ENCODE results near the gene PRKN.

PRKN gene

DNA sequence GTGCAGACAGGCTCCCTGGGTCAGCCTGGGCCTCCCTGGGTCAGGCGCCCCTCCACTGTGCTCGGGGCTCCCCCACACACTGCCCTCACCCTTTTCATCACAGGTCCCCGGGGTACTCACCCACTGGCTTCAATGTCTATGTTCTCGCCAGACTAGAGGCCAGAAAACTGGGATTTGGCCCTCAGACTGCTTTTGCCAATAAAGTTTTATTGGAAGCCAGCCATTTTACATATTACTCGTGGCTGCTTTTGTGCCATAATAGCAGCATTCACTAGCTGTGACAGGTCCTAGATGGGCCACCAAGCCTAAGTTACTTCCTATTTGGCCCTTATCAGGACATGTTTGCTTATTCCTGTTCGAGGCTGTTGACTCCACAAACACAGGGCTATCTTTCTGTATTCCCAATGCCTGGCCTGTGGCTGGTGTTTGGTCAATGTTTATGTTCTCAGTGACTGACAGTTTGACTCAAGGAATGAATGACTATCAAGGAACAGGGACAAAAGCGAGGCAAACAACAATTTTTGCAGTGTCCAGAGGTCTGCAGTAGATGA is 928.6 kb downstream of the PRKN start:
- no peak for DNase-seq (ENCODE audit: low spot score)

DNA sequence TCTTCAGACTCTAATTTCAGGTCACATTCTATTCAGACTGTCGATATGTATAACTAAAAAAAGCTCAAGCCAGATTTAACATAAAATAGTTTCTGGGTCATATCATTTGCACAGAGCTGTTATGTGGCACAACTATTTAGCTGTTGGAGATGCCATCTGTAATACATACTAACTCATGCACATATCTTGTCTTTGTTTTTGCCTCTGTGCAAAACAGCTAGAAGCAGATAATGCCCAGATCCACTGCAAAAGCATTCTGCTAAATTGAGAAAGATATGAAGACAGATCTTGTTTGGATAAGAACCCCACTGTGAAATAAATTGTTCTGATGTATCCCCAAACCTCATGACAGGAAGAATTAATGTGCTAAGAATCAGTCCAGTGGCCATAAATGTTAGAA is 930.9 kb downstream of the PRKN start:
- no peak for DNase-seq (ENCODE audit: low spot score)

DNA sequence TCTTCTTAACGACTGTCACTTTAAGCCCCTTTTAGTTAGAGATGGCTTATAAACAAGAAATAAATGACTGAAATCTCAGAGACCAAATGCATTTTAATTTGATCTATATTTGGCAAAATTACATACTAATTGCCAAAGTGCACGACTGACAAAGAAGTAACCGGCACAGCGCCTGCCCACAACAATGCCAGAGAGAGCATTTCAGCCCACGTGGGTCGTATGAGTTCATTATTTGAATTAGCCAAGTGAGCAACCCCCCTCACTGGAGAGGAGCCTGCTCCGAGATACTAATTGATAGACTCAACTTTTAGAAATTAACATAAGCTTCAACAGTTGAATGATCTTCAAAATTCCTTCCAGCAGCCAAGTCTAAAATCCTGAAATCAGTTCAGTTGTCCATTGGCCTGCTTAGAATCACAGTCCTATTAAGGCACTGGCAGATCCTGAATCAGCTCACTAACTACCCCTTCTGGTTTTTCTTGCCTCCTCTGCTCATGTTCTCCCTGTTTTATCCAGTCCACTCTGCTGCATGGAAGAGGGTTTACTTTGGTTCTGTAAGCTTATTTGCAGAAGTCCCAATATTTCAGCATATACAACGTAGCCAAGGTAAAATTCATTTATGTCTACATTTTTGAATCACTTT is 934.6 kb downstream of the PRKN start:
- peak; percentile 25 for DNase-seq (ENCODE audit: low spot score)

DNA sequence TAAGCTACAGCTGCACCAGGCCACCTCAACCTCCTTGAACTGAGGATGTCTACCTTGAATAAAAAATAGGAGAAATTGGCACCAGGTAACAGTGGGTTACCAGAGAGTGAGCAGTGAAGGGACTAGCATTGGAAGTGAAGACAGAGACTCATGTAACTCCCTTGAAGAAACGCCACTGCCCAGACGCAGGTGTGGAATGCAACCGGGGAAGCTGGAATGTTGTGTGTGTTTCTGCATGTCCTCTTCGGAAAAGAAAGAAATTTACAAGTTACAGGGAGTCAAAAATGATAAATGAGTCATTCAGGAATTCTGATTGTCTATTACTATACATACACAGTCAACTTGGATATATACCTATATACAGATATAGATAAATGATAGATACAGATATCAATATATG is 939.0 kb downstream of the PRKN start:
- no peak for DNase-seq (ENCODE audit: low spot score)

DNA sequence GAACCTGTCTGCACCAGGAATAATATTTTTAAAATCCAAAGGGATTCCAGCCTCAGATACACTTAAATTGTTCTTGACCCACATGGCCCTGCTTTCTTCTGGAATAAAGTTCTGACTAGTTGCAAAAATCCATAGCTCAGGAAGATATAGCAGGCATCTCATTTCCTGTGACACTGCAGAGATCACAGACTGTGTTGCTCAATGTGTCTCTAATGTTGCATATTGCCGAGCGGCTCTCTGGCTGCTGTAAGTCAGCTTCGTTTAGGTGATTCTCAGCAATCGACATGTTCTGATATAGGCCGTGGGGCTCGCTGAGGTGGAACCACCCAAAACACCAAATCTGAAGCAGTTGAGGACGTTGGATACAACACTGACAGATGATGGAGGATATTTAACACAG is 955.4 kb downstream of the PRKN start:
- no peak for DNase-seq (ENCODE audit: low spot score)

DNA sequence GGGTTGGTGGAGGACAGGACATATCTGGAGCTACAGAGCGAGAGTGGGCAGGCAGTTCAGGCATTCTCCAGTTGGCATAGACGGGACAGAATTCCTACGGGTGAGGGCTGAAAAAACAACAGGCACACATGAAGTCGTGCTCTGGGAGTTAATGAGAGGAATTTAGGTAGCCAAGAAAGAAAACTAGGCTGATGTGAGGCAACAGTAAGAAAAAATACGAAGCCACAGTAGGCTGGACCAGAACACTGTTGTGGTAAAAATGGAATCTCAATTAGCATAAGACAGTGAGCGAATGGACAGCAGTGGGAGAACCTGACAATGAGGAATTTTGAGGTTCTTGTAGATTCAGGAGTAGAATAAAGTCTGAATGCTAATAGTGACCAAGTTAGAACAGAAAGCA is 965.6 kb downstream of the PRKN start:
- peak; percentile 19 for DNase-seq (ENCODE audit: low spot score)

DNA sequence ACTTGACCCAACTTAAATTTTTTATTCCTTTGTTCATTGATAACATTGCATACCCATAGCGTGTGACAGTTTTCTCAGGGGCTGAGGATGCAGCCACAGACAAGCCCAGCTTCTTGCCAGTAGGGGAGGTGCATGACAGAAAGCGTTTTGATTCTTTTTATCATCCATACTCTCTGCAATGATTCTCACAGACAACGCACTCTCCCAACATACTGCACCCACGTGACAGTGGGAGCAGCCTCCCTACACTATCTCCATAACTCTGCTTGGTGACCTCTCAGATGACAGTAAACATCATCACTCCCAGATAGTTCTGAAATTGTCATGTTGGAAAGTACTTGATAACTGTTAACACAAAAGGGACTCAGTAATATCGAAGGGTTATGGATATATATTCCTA is 972.5 kb downstream of the PRKN start:
- no peak for DNase-seq (ENCODE audit: low spot score)

DNA sequence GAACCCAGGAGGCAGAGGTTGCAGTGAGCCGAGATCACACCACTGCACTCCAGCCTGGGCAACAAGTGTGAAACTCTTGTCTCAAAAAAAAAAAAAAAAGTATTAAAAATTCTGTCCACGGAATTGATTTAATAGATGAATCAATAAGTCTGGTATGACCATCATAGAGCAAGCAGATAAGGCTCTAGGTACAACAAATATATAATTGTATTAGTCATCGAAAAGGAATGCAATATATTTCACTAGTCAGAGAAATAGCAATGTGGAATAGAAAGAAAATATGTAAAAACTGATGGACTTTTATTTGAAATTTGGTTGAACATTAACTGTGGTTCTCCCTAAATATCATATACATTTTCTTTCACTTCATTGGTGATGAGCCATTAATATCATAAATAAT is 976.9 kb downstream of the PRKN start:
- DNase-seq (ENCODE audit: low spot score), result no peak

DNA sequence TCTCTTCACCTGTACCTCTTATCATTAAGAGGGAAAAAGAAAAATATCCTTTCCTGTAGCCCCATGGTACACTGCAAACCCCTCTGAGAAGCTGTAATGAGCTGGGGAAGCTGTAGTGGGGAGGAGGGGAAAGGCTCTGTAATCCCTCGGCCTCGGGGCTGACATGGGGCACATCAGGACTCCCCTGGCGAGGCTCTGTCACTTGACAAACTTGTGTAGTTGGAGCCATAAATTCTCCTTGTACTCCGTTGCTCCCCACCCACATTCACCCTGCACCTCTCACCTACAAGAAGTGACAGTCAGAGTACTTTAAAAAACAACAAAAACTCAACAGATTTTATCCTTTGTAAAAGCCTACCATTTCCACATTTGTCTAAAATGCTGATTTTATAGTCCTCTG is 978.0 kb downstream of the PRKN start:
- DNase-seq (ENCODE audit: low spot score), result no peak

DNA sequence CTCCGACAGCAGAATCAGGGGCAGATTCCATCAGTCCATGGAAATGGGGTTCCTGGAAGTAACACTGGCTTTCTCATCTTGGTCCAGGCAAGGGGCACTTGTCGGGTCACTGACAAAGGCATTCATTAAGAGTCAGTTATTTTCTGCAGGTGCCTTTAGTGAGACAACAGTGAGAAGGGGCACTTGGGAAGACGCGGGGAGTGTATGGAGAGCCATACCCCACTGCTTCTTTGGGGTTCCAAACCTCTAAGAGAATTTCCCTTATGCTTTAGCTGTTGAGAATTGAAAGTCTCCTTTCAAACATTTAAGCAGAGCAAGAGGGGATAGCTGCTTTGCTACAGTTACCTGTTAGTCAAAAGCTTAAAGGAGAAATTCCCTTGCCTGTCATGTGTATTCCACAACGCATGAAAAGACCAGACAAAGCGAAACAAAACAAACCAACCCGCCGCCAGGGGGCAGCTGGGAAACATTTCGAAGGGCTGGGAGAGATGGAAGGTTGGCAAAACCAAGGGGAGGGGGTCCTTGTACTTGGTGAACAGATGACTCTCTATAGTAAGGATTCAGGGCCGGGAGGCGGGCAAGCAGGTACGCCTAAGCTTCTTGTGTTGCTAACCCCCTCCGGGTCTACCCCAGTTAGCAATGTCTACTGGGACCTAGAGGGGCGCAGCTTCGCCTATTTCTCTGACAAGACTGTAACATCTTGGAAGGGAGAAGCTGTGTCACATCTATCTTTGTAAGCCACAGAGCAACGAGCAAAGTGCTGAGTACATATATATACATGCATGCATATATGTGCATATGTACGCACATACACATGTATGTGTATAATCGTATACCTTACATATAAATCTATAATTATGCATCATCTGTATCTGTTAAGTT is 978.8 kb downstream of the PRKN start:
- DNase-seq (ENCODE audit: low spot score), result peak; percentile 21

DNA sequence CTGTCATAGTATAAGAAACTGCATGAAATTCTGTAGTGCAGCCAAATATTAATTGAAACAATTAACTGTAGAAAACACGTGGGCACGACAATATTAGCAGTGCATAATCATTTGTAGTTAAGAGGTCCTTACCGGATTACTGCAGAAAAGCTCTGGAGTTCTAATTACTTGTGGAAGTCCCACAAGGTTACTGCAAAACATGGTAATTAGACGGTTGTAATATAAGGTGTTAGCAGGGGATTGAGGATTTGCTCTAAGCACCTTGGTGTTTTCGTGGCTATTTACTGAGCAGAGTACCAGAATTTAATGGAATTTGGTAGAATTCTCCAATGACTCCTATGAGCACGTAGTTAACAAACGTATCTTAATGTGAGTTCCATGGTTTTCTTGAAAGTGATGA is 980.1 kb downstream of the PRKN start:
- no peak for DNase-seq (ENCODE audit: low spot score)

DNA sequence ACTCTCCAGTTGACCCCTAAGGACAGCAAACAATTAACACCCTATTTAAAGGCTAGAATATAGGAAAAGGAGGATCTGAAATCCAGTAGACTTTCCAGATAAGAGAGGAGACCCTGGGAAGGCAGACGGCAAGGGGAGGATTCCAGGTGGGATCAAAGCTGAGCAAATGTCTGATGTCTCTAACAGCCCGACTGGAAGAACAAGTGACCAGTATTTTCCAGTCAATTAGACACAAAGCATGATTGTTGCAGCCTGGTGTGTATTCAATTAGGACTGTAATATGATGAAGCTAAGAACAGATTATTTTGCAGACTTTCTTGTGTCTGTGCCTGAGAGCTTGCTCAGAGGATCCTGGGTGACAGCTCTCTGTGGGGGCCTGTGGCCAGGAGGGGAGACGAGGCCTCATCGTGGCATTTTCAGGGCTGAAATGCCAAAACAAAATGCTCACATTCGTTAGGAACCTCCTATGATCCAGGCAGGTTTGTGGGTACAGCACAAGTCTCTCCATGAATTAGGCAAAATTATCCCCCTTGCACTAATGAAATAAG is 981.9 kb downstream of the PRKN start:
- no peak for DNase-seq (ENCODE audit: low spot score)

DNA sequence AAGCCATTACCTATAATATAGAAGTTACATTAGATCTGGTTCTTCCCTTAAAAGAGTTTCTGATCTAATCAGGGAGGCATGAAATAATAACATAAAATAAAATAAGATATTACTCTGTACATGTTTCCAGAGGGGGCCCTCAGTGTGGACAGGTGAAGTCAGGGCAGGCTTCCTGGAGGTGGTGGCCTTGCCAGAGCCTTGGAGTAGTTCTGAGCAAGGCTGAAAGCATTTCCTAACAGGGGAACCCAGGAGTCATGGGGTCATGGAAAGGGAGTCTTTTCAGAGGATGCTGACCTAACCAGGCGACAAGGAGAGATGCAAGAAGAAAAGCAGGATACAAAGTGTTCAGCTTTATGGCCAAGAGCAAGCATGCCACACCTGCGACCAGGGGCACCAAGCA is 982.4 kb downstream of the PRKN start:
- no peak for DNase-seq (ENCODE audit: low spot score)

DNA sequence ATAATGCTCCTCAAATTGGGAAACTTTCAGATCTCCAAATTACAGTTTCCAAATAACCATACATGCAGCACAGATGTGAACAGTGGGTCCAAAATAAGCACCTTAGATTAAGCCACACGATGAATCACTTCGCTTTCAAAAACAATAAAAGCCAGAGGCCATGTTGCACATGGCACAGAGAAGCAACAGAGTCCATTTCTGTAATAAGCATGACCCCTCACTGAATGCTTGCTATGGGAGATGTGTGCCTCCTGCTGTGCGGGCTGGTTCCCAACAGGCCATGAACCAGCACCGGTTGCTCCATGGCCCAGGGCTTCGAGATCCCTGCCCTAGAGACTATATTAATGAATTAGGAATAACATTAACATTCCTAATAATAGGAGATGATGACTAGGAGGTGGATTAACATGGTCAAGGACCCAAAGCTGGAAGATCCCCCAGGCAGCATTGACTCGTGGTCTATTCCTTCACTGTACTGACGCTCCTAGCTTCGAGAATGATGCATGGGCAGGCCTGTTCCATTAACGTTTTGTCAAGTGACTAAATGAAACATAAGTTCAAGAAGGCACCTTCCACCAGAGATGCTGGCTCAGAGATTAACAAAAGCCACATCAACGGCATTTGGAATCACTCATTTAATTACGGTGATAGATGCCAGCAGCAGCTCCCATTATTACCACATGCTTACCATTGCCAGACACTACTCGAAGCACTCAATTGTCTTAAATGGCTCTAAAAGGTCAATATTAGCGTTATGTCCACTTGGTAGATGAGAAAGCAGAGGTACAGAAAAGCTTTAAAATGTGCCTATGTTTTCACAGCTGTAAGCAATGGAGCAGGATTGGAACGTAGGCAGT is 983.1 kb downstream of the PRKN start:
- no peak for DNase-seq (ENCODE audit: low spot score)

DNA sequence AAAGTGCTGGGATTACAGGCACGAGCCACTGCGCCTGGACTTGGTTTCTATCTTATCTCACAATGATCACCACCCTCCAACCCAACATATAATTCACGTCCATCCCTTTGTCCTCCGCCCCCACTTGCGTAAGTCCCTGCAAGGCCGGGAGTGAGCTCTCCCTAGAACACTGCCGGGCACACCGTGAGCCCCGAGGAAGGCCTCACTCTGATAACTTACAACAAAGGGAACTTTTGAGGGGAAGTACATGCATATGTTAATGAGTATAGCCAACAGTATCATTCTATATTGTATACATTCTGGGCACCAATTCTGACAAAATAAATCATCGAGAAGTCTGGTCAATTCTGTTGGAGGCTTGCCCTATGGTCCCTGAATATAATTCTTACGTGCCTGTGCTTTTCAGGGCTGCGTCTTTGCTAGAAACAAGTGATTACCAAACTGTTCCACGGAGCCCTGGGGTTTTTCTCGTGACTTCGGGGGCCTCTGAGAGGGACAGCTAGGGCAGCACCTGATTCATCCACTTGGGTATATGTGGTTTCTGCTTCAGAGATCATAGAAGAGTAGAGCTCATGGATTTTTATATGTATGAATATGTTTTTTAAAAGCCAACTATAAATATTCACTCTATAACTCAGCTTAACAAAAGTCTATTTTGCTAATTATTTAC is 983.9 kb downstream of the PRKN start:
- no peak for DNase-seq (ENCODE audit: low spot score)

DNA sequence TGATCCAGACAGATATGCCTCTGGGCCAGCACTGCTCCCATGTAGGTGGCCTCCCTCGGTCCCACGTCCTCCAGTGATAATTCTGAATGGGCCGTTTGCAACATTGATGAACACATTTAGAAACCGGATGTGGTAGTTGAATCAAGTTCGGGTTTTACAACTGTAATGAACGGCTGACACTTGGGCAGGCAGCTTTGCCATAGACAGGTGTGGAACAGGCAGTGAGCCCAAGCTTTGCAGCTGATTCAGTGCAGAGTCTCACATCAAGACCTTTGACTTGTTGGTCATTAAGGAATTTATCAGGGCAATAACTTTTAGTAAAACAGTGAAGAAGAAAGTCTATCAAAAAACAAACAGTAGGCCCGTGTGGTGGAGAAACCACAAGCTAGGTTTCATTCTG is 987.1 kb downstream of the PRKN start:
- no peak for DNase-seq (ENCODE audit: low spot score)

DNA sequence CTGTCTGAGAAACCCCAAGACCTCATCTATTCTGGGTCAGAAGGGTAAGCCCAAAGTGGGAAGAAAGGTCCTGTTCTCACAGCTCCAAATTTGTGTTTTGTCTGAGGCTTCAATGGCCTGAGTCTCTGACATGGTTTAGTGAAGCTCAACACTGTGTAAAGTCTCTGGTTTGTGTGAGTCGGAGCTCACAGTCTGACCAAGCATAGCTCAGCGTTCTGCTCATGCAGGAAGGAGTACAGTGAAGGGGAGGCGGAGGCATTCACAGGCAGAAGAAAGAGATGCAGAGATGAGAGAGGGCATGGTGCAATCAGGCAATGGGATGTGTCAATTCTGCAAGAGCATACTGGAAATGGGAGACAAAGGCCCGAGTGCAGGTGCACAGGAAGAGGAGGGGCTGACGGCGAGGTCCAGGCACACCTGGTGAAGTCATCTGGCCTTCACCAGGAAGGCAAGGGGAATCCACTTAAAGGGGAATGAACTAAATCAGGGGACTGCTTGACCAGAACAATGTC is 990.7 kb downstream of the PRKN start:
- no peak for DNase-seq (ENCODE audit: low spot score)

DNA sequence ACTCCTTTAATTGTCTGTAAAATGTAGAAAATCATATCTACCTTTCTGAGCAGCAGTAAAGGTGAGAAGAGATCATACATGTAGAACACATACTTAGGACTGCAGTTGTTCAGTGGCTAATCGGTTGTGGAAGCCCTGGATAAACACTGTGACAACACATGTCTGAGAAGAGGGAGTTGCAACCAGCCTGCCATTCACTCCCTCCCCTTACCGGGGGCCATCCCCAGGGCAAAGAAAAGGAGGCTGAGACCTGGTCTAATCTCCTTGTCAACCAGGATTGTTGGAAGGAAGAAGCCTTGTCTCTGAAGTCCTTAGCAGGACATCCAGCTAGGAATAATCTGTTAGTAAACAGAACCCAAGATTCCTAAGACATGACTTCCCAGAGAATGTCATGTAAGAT is 991.2 kb downstream of the PRKN start:
- DNase-seq (ENCODE audit: low spot score), result no peak

DNA sequence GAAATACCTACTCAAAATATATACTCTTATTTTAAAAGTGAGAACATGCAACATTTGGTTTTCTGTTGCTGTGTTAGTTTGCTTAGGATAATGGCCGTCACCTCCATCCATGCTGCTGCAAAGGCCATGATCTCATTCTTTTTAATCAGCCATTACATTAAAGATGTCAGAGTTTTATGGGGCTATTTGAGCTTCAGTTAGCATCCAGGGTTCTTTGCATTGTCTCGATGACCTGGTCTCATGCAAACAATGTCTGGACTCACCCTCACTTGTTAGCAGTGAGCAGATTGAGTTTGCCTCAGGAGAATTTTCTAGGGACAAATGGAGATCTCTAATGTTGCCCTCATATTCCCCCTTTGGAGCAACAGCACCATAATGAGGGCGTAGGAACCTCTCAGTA is 995.0 kb downstream of the PRKN start:
- no peak for DNase-seq (ENCODE audit: low spot score)

DNA sequence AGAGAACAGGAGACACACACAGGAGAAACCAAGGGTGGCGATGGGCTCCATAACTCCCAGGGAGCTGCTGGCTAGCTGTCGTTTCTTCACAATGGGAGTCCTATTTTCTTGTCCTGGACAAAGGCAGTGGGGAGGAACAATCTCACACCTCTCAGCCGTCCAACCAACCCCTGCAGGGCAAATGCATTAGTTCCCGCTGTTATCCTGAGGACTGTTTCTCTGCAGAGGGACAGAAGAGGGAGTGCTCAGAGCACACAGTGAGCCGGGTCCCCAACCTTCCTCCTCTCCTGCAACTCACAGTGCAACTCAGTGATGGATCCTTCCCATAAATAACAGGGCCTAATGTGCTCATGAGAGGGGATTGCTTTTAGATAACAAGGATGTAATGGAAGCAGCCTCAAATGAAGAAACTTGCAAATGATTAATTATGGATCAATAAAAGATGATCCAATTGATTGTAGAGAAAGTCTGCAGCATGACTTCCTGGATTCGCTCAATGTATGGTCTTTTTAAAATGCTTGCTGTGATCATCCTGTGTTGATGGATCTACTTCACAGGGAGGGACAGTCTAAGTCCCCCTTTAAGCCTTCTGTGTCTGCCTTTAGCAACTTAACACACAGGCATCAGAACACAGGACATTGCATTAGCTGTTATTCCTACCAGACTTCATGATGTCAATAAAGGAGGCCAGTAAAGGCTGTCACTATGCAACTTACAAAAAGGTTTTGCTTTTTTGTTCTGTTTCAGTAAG is 1000.3 kb downstream of the PRKN start:
- DNase-seq (ENCODE audit: low spot score), result no peak

DNA sequence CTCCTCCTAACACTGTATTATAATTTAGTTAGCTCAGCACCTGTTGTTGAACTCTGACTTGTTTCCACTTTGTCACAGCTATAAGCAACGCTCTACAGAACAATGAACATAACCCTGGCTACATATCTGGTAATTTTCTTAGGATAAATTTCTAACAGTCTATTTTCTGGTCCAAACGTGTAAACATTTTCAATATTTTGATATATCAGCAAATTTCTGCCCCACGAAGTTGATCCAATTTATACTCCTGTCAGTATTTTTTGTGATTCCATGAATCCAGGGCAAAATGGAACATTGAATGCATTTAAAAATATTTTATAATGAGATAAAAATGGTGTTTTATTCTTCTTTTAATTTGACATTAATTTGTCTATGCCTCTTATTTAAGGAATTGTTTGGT is 1005.2 kb downstream of the PRKN start:
- no peak for DNase-seq (ENCODE audit: low spot score)

Data from Ammon's horn (tissue), 1 donor.